OCI-LY1 (cell line): ENCODE data around the gene MAFB.

Experiments used
- H2AFZ ChIP-seq: fragments of 200-600 bp; sonication (generic), shearing (Covaris generic); 2 replicates; pipeline ENCODE4 v1.6.0; 2014; ENCODE audit warnings: antibody characterized with exemption, mild to moderate bottlenecking, low read length
- H3F3A ChIP-seq: fragments of 200-600 bp; sonication (generic), shearing (Covaris generic); 2 replicates; pipeline ENCODE4 v1.6.0; 2014; ENCODE audit warnings: mild to moderate bottlenecking, antibody characterized with exemption, low read length, moderate library complexity; ENCODE audit not compliant: insufficient read depth
- H3K27ac ChIP-seq: fragments of 200-600 bp; sonication (generic); 2 replicates; pipeline ENCODE4 v1.5.1; 2014; ENCODE audit warnings: low read length, mixed run types, mild to moderate bottlenecking, low read depth; ENCODE audit not compliant: poor library complexity, severe bottlenecking
- H3K27me3 ChIP-seq: fragments of 200-600 bp; sonication (generic); 2 replicates; pipeline ENCODE4 v1.6.0; 2014; ENCODE audit warnings: antibody characterized with exemption, mild to moderate bottlenecking, low read length, moderate library complexity; ENCODE audit not compliant: insufficient read depth
- H3K36me3 ChIP-seq: fragments of 200-600 bp; sonication (generic); 2 replicates; pipeline ENCODE4 v1.6.1; 2014; ENCODE audit warnings: mild to moderate bottlenecking, antibody characterized with exemption, low read length, moderate library complexity, mixed read lengths; ENCODE audit not compliant: insufficient read depth
- H3K4me1 ChIP-seq: fragments of 200-600 bp; sonication (generic); 2 replicates; pipeline ENCODE4 v1.5.1; 2014; ENCODE audit warnings: mild to moderate bottlenecking, low read length, moderate library complexity; ENCODE audit not compliant: insufficient read depth, severe bottlenecking
- H3K4me2 ChIP-seq: fragments of 200-600 bp; sonication (generic), shearing (Covaris generic); 2 replicates; pipeline ENCODE4 v1.6.1; 2014; ENCODE audit warnings: low read length
- H3K4me3 ChIP-seq: fragments of 200-600 bp; sonication (generic); 2 replicates; pipeline ENCODE4 v1.5.1; 2014; ENCODE audit warnings: low read length, low read depth, mild to moderate bottlenecking, mixed read lengths; ENCODE audit not compliant: poor library complexity, severe bottlenecking
- H3K79me2 ChIP-seq: fragments of 200-600 bp; shearing (Covaris generic); 2 replicates; pipeline ENCODE4 v1.6.1; 2016; ENCODE audit warnings: mixed run types, low read length, mixed read lengths; ENCODE audit not compliant: insufficient read depth
- H3K9ac ChIP-seq: fragments of 200-600 bp; sonication (generic), shearing (Covaris generic); 2 replicates; pipeline ENCODE4 v1.6.1; 2014; ENCODE audit warnings: mild to moderate bottlenecking, low read length, mixed read lengths
- H3K9me2 ChIP-seq: fragments of 200-600 bp; sonication (generic), shearing (Covaris generic); 2 replicates; pipeline ENCODE4 v1.6.1; 2014; ENCODE audit warnings: low read depth, mild to moderate bottlenecking, low read length, mixed read lengths
- H3K9me3 ChIP-seq: fragments of 200-600 bp; shearing (Covaris generic); 2 replicates; pipeline ENCODE4 v1.6.1; 2014; ENCODE audit warnings: low read length, mixed read lengths
- H4K20me1 ChIP-seq: fragments of 200-600 bp; sonication (generic), shearing (Covaris generic); 2 replicates; pipeline ENCODE4 v1.6.0; 2016; ENCODE audit warnings: mild to moderate bottlenecking, low read length; ENCODE audit not compliant: insufficient read depth
- EZH2 ChIP-seq: fragments of 200-600 bp; sonication (generic), shearing (Covaris generic); IDR thresholded peaks from 2 replicates; pipeline ENCODE4 v1.8.0; 2017; ENCODE audit warnings: borderline replicate concordance, mixed run types, mild to moderate bottlenecking, antibody characterized with exemption, low read length, moderate library complexity, mixed read lengths
- TF ChIP-seq, protein P1 (sequence below): fragments of 200-600 bp; sonication (generic), shearing (Covaris generic); IDR thresholded peaks from 2 replicates; pipeline ENCODE4 v1.5.1; 2017; ENCODE audit warnings: mild to moderate bottlenecking, antibody characterized with exemption, low read length, moderate library complexity, mixed read lengths

MAFB gene

DNA sequence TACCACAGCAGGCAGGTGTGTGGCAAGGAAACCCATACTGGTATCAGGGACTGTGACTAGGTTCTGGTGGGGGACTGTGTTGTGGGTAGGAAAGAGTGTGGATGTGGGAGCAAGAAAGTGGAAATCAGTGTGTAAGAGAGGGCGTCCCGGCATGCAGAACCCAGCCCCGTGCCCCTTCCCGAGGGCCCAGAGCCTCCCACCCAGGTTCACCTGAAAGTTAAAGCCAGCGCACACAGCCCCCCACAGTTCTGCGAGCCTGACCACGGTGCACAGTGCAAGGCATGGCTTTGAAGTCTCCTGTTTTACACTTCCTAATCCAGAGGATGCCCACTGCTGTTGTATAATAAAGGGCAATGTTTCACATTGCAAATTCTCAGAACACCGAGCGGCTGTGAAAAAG, 22.7 kb downstream of the MAFB start:
- no peaks in the 10 kb centered on the region for H3F3A ChIP-seq
- no peak overlapping the region for H3K4me2 ChIP-seq
- no peak overlapping the region for H2AFZ ChIP-seq
- H3K4me3 ChIP-seq = no peak overlapping the region
- H3K36me3 ChIP-seq = no peaks in the 10 kb centered on the region
- no peaks in the 10 kb centered on the region for H3K9me3 ChIP-seq
- no peaks in the 10 kb centered on the region for H3K9me2 ChIP-seq
- H3K9ac ChIP-seq = no peak overlapping the region
- no peaks in the 10 kb centered on the region for H4K20me1 ChIP-seq
- H3K27ac ChIP-seq = no peak overlapping the region
- H3K79me2 ChIP-seq = no peaks in the 10 kb centered on the region
- TF ChIP-seq, protein P1, sequence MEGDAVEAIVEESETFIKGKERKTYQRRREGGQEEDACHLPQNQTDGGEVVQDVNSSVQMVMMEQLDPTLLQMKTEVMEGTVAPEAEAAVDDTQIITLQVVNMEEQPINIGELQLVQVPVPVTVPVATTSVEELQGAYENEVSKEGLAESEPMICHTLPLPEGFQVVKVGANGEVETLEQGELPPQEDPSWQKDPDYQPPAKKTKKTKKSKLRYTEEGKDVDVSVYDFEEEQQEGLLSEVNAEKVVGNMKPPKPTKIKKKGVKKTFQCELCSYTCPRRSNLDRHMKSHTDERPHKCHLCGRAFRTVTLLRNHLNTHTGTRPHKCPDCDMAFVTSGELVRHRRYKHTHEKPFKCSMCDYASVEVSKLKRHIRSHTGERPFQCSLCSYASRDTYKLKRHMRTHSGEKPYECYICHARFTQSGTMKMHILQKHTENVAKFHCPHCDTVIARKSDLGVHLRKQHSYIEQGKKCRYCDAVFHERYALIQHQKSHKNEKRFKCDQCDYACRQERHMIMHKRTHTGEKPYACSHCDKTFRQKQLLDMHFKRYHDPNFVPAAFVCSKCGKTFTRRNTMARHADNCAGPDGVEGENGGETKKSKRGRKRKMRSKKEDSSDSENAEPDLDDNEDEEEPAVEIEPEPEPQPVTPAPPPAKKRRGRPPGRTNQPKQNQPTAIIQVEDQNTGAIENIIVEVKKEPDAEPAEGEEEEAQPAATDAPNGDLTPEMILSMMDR = no peak
- no peak for TF ChIP-seq EZH2
- H3K4me1 ChIP-seq = no peaks in the 10 kb centered on the region
- no peaks in the 10 kb centered on the region for H3K27me3 ChIP-seq

DNA sequence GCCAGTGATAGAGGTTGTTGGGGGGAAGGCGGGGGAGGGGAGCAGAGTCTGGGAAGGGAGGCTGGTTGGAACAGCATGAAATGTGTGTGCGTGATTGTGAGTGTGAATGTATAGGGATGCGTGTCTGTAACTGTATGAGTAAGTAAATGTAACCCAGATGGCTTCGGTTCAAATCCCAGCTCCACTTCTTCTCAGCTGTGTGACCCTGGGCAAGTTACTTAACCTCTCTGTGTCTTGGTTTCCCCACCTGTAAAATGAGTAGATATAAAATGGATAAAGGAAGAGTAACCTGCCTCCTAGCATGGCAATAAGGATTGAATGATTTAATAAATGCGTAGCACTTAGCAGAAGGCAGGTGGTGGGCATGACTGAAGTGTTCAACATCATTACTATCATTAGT, 24.1 kb downstream of the MAFB start:
- no peak for TF ChIP-seq EZH2
- TF ChIP-seq, protein P1 = no peak
- Histone ChIP-seq H3K36me3 (no peaks in the 10 kb centered on the region), H3K9me3 (no peaks in the 10 kb centered on the region), H3K79me2 (no peaks in the 10 kb centered on the region), H3K4me3 (no peak overlapping the region), H3K4me2 (no peak overlapping the region), H3K4me1 (no peaks in the 10 kb centered on the region), H3K9me2 (no peaks in the 10 kb centered on the region), H3K9ac (no peak overlapping the region), H2AFZ (no peak overlapping the region), H3K27ac (no peak overlapping the region), H3K27me3 (no peaks in the 10 kb centered on the region), H3F3A (no peaks in the 10 kb centered on the region), H4K20me1 (no peaks in the 10 kb centered on the region)

DNA sequence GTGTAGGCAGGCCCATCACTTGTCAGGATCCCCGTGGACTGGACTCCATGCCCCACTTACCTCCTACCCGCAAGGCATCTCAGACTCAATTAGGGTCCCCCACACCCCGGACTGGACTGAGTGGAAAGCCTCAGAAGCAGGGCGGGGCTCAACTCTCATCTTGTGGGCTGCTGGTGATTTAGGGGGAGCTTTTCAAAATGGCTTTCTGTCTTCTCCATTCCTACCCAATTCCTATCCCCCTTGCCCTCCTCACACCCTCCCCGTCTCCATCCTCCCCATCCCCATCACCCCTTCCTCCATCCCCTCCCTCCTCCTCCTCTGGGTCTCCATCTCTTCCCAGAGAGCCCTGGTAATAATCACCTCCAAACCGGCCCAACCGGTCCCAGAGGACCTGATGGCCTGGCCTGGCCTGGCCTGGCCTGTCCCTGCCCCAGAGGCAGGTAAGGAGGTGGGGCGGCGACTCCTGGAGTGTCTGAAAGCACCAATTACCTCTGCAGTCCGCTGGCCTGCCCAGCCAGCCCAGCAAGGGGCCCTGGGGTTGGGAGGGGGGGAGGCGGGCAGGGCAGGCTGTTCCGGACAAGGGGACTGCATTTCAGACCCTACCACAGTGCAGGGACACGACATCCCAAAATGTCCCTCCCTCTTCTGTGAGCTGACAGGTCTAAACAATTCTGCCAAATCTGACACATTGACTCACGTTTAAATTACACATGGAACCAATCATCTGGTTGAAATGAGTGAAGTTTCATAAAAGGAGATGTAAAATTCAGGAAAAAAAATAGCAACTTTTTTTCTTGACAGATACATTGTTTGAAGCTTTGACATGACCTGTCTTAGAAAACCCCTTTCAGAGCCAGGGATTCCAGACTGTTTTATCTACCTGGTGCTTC, 24.8 kb downstream of the MAFB start:
- no peak overlapping the region for H3K9ac ChIP-seq
- H3K4me3 ChIP-seq = no peak overlapping the region
- H3K36me3 ChIP-seq = no peaks in the 10 kb centered on the region
- H3K9me3 ChIP-seq = no peaks in the 10 kb centered on the region
- no peaks in the 10 kb centered on the region for H3K27me3 ChIP-seq
- no peaks in the 10 kb centered on the region for H3K4me1 ChIP-seq
- no peak overlapping the region for H2AFZ ChIP-seq
- TF ChIP-seq, protein P1 = no peak
- TF ChIP-seq EZH2 = no peak
- H3F3A ChIP-seq = no peaks in the 10 kb centered on the region
- no peaks in the 10 kb centered on the region for H3K79me2 ChIP-seq
- H3K9me2 ChIP-seq = no peaks in the 10 kb centered on the region
- H3K27ac ChIP-seq = no peak overlapping the region
- H3K4me2 ChIP-seq = no peak overlapping the region
- H4K20me1 ChIP-seq = no peaks in the 10 kb centered on the region
